Panc1 (cell line): ENCODE results near the gene ACLY.

Source experiments
- CTCF ChIP-seq: fragments of 450-650 bp; IDR thresholded peaks from 2 replicates; pipeline ENCODE4 v1.5.1; 2017; ENCODE audit warnings: mild to moderate bottlenecking
- POLR2AphosphoS5 ChIP-seq: IDR thresholded peaks from 2 replicates; pipeline ENCODE4 v1.6.1; 2012; ENCODE audit warnings: mild to moderate bottlenecking, low read depth, low read length, moderate library complexity
- REST ChIP-seq, 2 experiments: IDR thresholded peaks; 2 replicates each; pipeline ENCODE4 v1.6.1; 2011 to 2012; ENCODE audit warnings: low read depth in 2 of 2, control low read depth in 1 of 2, low read length in 1 of 2, mild to moderate bottlenecking in 1 of 2, moderate library complexity in 1 of 2; ENCODE audit not compliant: insufficient read depth in 1 of 2
- TCF7L2 ChIP-seq: IDR thresholded peaks from 2 replicates; pipeline ENCODE4 v1.6.1; 2011; ENCODE audit warnings: mild to moderate bottlenecking, low read depth, low read length, inconsistent platforms

GRCh38 chr17:41891135-41892020 lies 27.4 kb downstream of the ACLY start:
- no peak for TF ChIP-seq CTCF
- no peak for TF ChIP-seq POLR2AphosphoS5
- no peak for TF ChIP-seq REST (IDR thresholded peaks at IDR 0.05; ENCODE audit: insufficient read depth in 1 of 2, low read depth in 2 of 2, low read length in 1 of 2)
- no peak for TF ChIP-seq TCF7L2
